ENCODE measurements around the gene LRRC34.

LRRC34 gene

GRCh38 chr3:169822983-169823382, 10.3 kb upstream of the LRRC34 start:
- Histone ChIP-seq H3K27me3 (ENCODE audit: insufficient read depth, poor library complexity, severe bottlenecking) (no peaks in the 10 kb centered on the region), H3K4me3 (replicated peaks; ENCODE audit: insufficient read depth, low read length) (no peak overlapping the region), H3K27ac (replicated peaks) (no peak overlapping the region)
- DNase-seq (ENCODE audit: low read depth in 1 of 2, low spot score in 1 of 2): no peak
- TF ChIP-seq GABPA (IDR thresholded peaks at IDR 0.05; ENCODE audit: low read depth): no peak
- no peak for TF ChIP-seq SPI1 (IDR thresholded peaks at IDR 0.05; ENCODE audit: borderline replicate concordance, low read depth)
- TF ChIP-seq POLR2AphosphoS5 (IDR thresholded peaks at IDR 0.05; ENCODE audit: low read depth): no peak
- TF ChIP-seq CTCF (IDR thresholded peaks at IDR 0.05; ENCODE audit: insufficient read depth, low read length): no peak
- TF ChIP-seq REST (IDR thresholded peaks at IDR 0.05; ENCODE audit: insufficient replicate concordance, low read depth): no peak

GRCh38 chr3:169822540-169822939, 9.8 kb upstream of the LRRC34 start:
- Histone ChIP-seq H3K27me3 (ENCODE audit: insufficient read depth, poor library complexity, severe bottlenecking) (no peaks in the 10 kb centered on the region), H3K27ac (replicated peaks) (no peak overlapping the region), H3K4me3 (replicated peaks; ENCODE audit: insufficient read depth, low read length) (no peak overlapping the region)
- DNase-seq (ENCODE audit: low read depth in 1 of 2, low spot score in 1 of 2): no peak
- TF ChIP-seq POLR2AphosphoS5 (IDR thresholded peaks at IDR 0.05; ENCODE audit: low read depth): no peak
- TF ChIP-seq CTCF (IDR thresholded peaks at IDR 0.05; ENCODE audit: insufficient read depth, low read length): no peak
- no peak for TF ChIP-seq REST (IDR thresholded peaks at IDR 0.05; ENCODE audit: insufficient replicate concordance, low read depth)
- TF ChIP-seq GABPA (IDR thresholded peaks at IDR 0.05; ENCODE audit: low read depth): no peak
- no peak for TF ChIP-seq SPI1 (IDR thresholded peaks at IDR 0.05; ENCODE audit: borderline replicate concordance, low read depth)

GRCh38 chr3:169822091-169822490, 9.4 kb upstream of the LRRC34 start:
- H3K4me3 ChIP-seq (replicated peaks; ENCODE audit: insufficient read depth, low read length): no peak overlapping the region
- DNase-seq (ENCODE audit: low read depth in 1 of 2, low spot score in 1 of 2): no peak
- TF ChIP-seq GABPA (IDR thresholded peaks at IDR 0.05; ENCODE audit: low read depth): no peak
- TF ChIP-seq REST (IDR thresholded peaks at IDR 0.05; ENCODE audit: insufficient replicate concordance, low read depth): no peak
- no peak for TF ChIP-seq SPI1 (IDR thresholded peaks at IDR 0.05; ENCODE audit: borderline replicate concordance, low read depth)
- no peak for TF ChIP-seq POLR2AphosphoS5 (IDR thresholded peaks at IDR 0.05; ENCODE audit: low read depth)
- TF ChIP-seq CTCF (IDR thresholded peaks at IDR 0.05; ENCODE audit: insufficient read depth, low read length): no peak
- no peak overlapping the region for H3K27ac ChIP-seq (replicated peaks)
- no peaks in the 10 kb centered on the region for H3K27me3 ChIP-seq (ENCODE audit: insufficient read depth, poor library complexity, severe bottlenecking)
